Left lung (tissue), 10 donors: ENCODE measurements around the gene G6PC2. TPM values are rescaled to one million over a fixed set of nuclear protein-coding genes. Genes with fewer than 3 reads are reported as not detected.
"Not testable (repeated sequence)": the region's sequence is repeated elsewhere in the genome, so short reads cannot be mapped to it uniquely, and the experiment has no call there.

Experiments
- ATAC-seq: fragments of 200-7000 bp; cut with Tn5 transposase; one replicate; pipeline ENCODE4 v1.9.1; 2020; ENCODE audit warnings: moderate library complexity
- DNase-seq, 4 donors: peaks; one replicate each; pipeline ENCODE4 v3.0.0-alpha.2; 2013 to 2020
- H3K27ac ChIP-seq, 2 donors: fragments of 200-600 bp; sonication (generic) in 1 of 2; one replicate each; pipeline versions ENCODE4 v1.5.0 to v1.8.0; 2020 to 2021
- H3K27me3 ChIP-seq, 2 donors: fragments of 200-600 bp; sonication (generic) in 1 of 2; one replicate each; pipeline versions ENCODE4 v1.5.0 to v1.8.0; 2020 to 2021
- H3K36me3 ChIP-seq, 2 donors: fragments of 200-600 bp; sonication (generic) in 1 of 2; one replicate each; pipeline versions ENCODE4 v1.5.0 to v1.8.0; 2020 to 2021
- H3K4me1 ChIP-seq, 2 donors: fragments of 200-600 bp; one replicate each; pipeline ENCODE4 v1.8.0; 2021
- H3K4me3 ChIP-seq, 2 donors: fragments of 200-600 bp; sonication (generic) in 1 of 2; one replicate each; pipeline versions ENCODE4 v1.5.0 to v1.8.0; 2020 to 2021; ENCODE audit warnings: mild to moderate bottlenecking in 1 of 2
- H3K9me3 ChIP-seq, 2 donors: fragments of 200-600 bp; sonication (generic) in 1 of 2; one replicate each; pipeline versions ENCODE4 v1.5.0 to v1.8.0; 2020 to 2021
- CTCF ChIP-seq, 2 donors: fragments of 200-600 bp; sonication (generic) in 1 of 2; IDR thresholded peaks; one replicate each; pipeline versions ENCODE4 v1.5.0 to v1.8.0; 2021; ENCODE audit warnings: antibody characterized with exemption in 2 of 2
- intact Hi-C, 2 donors: fragments of 100-400 bp; cut with DNase I; formaldehyde crosslinking; loops; one replicate each; pipeline versions ENCODE4 v1.11.2 to v1.14.2; 2022
- polyA plus RNA-seq, 6 donors: library from polyadenylated mRNA; unstranded; fragments of 120-200 nt; gene quantifications; one replicate each; pipeline ENCODE4 v1.2.1, GENCODE V29; 2013; ENCODE audit not compliant: insufficient read length in 6 of 6
- total RNA-seq, 2 donors: library from RNA; stranded (reverse); fragmentation: NEBNext Ultra II Directional; extraction: Animal tissue kit (Norgen Biotek cat#: 25700); gene quantifications; one replicate each; pipeline ENCODE4 v1.2.1, GENCODE V29; 2021
- donor health status: DM: no; HTN: yes; CAD: no.
- donor health status: DM: no; HTN: no; CAD: no.

G6PC2 gene
- total and polyA plus RNA-seq, 8 donors: 0.09 TPM; not detected in 7

DNA sequence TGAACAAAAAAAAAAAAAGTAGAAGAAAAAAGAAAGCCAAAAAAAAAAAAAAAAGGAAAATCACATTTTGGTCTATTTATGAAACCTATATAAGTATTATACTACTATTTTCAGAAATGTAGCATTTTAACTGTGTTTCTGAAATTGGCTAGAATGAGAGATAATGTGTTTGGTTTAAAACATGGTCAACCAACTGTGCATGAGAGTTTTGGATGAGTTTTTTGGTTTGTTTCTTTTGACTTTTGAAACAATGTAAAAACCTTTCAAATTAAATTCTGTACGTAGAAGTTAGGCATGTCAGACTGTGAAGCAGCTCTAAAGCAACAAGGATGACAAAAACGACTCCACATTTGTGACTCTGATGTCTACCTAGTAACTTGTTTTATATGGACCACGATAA, 45.5 kb upstream of the G6PC2 start:
- intact Hi-C loops: no loop called here
- H3K4me1 ChIP-seq: peaks cover 0 to 4% of the 10 kb centered on the region in 2 donors
- TF ChIP-seq CTCF (IDR thresholded peaks at IDR 0.05): no peak
- no peaks in the 10 kb centered on the region for H3K9me3 ChIP-seq
- DNase-seq (no peak), ATAC-seq (no peak)
- no peak overlapping the region for H3K4me3 ChIP-seq
- no peaks in the 10 kb centered on the region for H3K27me3 ChIP-seq
- peaks cover 0 to 25% of the 10 kb centered on the region in 2 donors for H3K36me3 ChIP-seq
- H3K27ac ChIP-seq: peak overlapping the region in 1 of 2 donors; percentile 51

DNA sequence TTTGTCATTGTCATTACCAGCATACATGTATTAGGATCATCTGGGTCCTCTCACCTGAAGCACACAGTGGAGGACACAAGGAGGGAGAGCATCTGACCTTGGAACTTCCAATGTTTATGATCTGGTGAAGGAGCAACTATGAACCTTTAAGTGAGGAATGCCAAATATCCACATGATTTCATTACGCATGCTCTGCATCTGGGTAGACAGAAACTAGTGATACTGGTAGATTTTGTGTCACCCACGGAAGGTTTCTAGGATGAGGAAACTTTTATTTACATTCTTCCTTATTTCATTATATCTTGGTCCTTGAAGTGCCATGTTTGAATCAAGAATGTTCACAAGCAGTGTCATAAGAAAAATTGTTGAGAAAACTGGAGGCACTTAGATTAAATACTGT, 42.9 kb upstream of the G6PC2 start:
- no peaks in the 10 kb centered on the region for H3K27me3 ChIP-seq
- ATAC-seq (no peak), DNase-seq (no peak)
- peaks cover 0 to 40% of the 10 kb centered on the region in 2 donors for H3K36me3 ChIP-seq
- no peak overlapping the region for H3K4me3 ChIP-seq
- intact Hi-C loops: no loop called here
- H3K27ac ChIP-seq: no peak overlapping the region
- no peak for TF ChIP-seq CTCF (IDR thresholded peaks at IDR 0.05)
- H3K9me3 ChIP-seq: no peaks in the 10 kb centered on the region
- peaks cover 0 to 4% of the 10 kb centered on the region in 2 donors for H3K4me1 ChIP-seq

- H3K27ac ChIP-seq, H3K4me1 ChIP-seq, ATAC-seq, H3K4me3 ChIP-seq, H3K27me3 ChIP-seq, H3K9me3 ChIP-seq, DNase-seq, intact Hi-C loops: not testable (repeated sequence)
- peaks cover 0 to 33% of the 10 kb centered on the region in 2 donors for H3K36me3 ChIP-seq
Observed at GRCh38 chr2:168867164-168867563, 33.9 kb upstream of the G6PC2 start.

GRCh38 chr2:168870369-168870768, 30.7 kb upstream of the G6PC2 start:
- intact Hi-C loops, H3K9me3 ChIP-seq, H3K4me1 ChIP-seq, H3K27ac ChIP-seq, H3K36me3 ChIP-seq, ATAC-seq, DNase-seq, H3K4me3 ChIP-seq, H3K27me3 ChIP-seq: not testable (repeated sequence)

DNA sequence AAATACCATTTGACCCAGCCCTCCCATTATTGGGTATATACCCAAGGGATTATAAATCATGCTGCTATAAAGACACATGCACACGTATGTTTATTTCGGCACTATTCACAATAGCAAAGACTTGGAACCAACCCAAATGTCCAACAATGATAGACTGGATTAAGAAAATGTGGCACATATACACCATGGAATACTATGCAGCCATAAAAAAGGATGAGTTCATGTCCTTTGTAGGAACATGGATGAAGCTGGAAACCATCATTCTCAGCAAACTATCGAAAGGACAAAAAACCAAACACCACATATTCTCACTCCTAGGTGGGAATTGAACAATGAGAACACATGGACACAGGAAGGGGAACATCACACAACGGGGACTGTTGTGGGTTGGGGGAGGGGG, 30.3 kb upstream of the G6PC2 start:
- H3K36me3 ChIP-seq, ATAC-seq, DNase-seq, H3K4me1 ChIP-seq, H3K4me3 ChIP-seq, H3K27me3 ChIP-seq, H3K27ac ChIP-seq, intact Hi-C loops, H3K9me3 ChIP-seq: not testable (repeated sequence)

- TF ChIP-seq CTCF (IDR thresholded peaks at IDR 0.05): no peak
- DNase-seq (no peak), ATAC-seq (no peak)
- H3K9me3 ChIP-seq: no peaks in the 10 kb centered on the region
- H3K27me3 ChIP-seq: no peaks in the 10 kb centered on the region
- H3K36me3 ChIP-seq: peaks cover 0 to 3% of the 10 kb centered on the region in 2 donors
- no peaks in the 10 kb centered on the region for H3K4me1 ChIP-seq
- no peak overlapping the region for H3K27ac ChIP-seq
- intact Hi-C loops: no loop called here
- H3K4me3 ChIP-seq: no peak overlapping the region
Observed at GRCh38 chr2:168874368-168875054, 26.6 kb upstream of the G6PC2 start.

GRCh38 chr2:168882163-168882562, 18.9 kb upstream of the G6PC2 start:
- H3K27me3 ChIP-seq, H3K9me3 ChIP-seq, H3K4me1 ChIP-seq, H3K4me3 ChIP-seq, H3K27ac ChIP-seq, DNase-seq, intact Hi-C loops, ATAC-seq, H3K36me3 ChIP-seq: not testable (repeated sequence)
